ENCODE data around the gene ANAPC5.
"Not testable (repeated sequence)": the region's sequence is repeated elsewhere in the genome, so short reads cannot be mapped to it uniquely, and the experiment has no call there.

The ANAPC5 gene

GRCh38 chr12:121351820-121352681, at the start of gene ANAPC5:
TSS of gene ANAPC5 (minus strand) at chr12:121352411. CDS start at chr12:121352340, 71 bp downstream.
- in situ Hi-C loops (cut with MboI; ENCODE audit: low pct_unique_long_range_greater_than_20kb, low sequenced_read_pairs) = no loop called here
- DNase-seq = peak; percentile 99

DNA sequence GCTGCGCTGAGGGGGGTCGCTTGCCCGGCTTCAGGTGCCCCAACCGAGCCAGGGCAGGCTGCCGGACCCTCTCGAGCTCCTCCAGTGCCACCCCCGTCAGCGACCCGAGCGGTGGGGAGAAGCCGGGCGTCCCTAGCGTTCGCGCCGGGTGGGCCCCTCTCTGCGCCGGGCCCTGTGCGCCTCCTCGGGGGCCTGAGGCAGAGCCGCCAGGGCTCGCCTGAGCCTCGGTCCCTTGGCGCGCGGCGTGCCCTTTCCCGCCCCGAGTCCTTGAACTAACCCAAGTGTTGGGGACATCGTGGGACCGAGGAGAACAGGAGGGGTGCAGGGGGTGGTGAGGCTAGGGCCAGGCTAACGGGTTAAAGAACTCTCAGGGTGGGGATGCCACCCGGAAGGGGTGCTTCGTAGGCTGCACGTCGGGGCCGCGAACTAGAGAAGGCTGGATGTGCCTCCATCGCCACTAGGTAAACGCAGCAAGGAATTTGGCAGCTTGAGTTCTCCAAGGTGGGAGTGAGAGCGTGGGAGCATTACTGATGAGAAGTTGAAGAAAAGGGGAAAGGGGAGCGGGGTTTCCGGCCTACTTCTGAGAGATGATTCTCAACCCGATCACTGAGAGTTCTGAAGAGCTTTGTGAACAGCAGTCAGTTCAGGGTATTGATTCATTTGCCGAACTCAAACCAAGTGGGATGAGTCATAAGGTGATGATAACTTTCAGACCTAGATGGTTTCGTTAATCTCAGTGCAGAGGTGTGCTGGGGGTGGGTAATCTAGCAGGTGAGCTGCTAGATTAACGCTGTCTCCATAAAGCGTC, 48.3 kb upstream of the ANAPC5 start:
- DNase-seq = peak; percentile 55

DNA sequence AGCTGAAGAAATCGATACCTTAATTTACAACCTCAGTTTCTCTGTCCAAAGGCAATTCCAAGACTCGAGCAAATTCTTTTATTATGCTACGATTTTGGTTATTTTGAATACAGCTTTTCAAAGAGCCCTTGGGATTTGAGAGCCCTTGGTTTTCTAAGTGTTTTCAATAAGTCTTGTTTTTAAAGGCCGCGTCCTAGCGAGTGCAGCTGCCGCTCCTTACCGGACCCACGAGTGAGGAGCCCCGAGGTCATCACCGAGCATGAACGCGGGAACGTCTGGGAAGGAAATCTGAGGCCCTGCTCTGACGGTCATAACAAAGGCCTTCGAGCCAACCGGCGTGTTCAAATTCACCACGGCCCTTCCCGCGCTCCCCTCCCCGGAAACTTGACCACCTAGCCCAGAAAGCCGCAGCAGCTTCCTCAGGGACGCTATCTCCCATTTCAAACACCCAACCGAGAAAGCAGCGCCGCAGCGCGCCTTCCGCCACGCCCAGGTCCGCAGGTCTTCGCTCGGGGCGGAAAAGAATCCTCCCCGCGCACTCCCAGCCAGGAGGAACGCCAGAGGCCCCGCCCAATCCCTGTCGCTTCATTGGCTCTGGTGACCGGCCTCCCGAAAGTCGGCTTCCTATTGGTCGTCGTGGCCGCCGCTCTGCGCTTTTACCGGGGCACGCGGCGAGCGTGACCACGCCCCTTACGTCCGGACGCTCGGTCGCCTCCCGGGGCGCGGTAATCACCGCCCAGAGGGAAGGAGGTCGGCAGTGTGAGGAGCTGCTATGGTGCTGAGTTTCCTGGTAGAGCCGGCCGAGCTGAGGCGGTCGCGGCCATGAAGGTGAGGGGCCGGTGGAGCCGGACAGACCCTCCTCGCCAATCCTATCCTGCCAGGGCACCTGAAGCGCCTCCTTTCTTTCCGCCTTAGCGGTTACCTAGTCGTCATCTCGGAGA, 47.5 kb upstream of the ANAPC5 start, which contains the start of gene RNF34:
Gene RNF34 (plus strand): TSS at position 728 of the 941 bp plus-strand sequence. CDS start 95 bp downstream, at position 823.
- in situ Hi-C loops (cut with MboI; ENCODE audit: low pct_unique_long_range_greater_than_20kb, low sequenced_read_pairs) = no loop called here
- DNase-seq = peak; percentile 99

More for the DNA sequence above, 48.3 kb upstream of the ANAPC5 start:
- in situ Hi-C loops (cut with MboI; ENCODE audit: low pct_unique_long_range_greater_than_20kb, low sequenced_read_pairs) = no loop called here

DNA sequence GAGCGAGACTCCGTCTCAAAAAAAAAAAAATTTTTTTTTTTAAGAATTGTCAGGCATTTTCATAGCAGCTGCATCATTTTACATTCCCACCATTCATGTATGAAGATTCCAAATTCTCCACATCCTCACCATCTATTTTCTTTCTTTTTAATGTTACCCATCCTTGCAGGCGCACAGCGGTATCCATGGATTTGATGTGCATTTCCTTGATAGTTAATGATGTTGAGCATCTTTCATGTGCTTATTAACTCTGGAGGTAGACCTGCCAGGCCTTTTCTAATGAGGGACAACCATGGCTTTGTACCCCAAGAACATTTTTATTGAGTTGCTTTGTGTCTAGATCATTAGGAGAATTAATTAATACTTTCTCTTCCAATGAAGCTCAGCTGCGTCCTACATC, 46.1 kb upstream of the ANAPC5 start:
- in situ Hi-C loops (cut with MboI; ENCODE audit: low pct_unique_long_range_greater_than_20kb, low sequenced_read_pairs) = no loop called here
- no peak for DNase-seq

- in situ Hi-C loops (cut with MboI; ENCODE audit: low pct_unique_long_range_greater_than_20kb, low sequenced_read_pairs) = no loop called here
- DNase-seq = no peak
These were observed 45.3 kb upstream of the ANAPC5 start for GRCh38 chr12:121397521-121397920.

DNA sequence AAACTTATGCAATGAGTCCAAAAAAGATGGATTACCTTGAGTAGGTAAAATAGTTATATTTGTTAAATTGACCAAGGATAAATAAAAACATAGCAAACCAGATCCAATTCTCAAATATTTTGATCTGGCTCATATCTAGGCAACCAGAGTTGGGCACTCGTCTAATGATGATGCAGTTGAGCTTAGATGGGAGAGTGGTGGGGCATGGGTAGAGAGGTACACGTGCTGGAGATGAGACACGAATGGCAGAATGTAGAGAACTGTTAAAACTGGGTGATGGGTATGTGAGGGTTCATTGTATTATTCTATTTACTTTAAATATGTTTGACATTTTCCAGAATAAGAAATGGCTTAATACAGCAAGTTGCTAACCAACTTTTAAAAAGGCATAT, 40.1 kb upstream of the ANAPC5 start:
- DNase-seq = no peak
- in situ Hi-C loops (cut with MboI; ENCODE audit: low pct_unique_long_range_greater_than_20kb, low sequenced_read_pairs) = no loop called here

DNA sequence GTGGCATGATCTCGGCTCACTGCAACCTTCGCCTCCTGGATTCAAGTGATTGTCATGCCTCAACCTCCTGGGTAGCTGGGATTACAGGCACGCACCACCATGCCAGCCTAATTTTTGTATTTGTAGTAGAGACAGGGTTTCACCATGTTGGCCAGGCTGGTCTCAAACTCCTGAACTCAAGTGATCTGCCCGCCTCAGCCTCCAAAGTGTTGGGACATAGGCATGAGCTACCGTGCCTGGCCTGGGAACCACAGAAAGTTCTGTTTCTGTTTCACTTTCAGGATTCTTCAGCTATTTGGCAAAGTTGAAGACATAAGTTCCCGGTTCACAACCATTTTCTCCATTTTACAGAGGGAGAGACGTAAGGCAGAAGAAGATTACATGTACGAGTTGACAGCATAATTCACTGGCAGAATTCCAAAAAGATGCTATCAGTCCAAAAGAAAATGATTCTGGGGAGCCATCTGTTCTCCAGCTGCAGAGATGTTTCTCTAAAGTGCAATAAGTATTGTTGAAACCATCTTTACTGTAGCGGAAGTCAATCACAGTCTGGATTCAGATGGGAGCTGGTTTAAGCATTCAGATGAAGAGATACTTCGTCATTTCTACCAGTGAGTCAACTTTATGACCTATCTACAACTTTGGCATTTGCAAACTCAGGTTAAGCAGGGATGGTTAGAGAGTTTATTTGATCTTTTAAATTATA, 39.6 kb upstream of the ANAPC5 start:
- in situ Hi-C loops (cut with MboI; ENCODE audit: low pct_unique_long_range_greater_than_20kb, low sequenced_read_pairs) = no loop called here
- DNase-seq = peak; percentile 67

GRCh38 chr12:121390856-121391255, 38.6 kb upstream of the ANAPC5 start:
- in situ Hi-C loops (cut with MboI; ENCODE audit: low pct_unique_long_range_greater_than_20kb, low sequenced_read_pairs) = no loop called here
- DNase-seq = no peak

DNA sequence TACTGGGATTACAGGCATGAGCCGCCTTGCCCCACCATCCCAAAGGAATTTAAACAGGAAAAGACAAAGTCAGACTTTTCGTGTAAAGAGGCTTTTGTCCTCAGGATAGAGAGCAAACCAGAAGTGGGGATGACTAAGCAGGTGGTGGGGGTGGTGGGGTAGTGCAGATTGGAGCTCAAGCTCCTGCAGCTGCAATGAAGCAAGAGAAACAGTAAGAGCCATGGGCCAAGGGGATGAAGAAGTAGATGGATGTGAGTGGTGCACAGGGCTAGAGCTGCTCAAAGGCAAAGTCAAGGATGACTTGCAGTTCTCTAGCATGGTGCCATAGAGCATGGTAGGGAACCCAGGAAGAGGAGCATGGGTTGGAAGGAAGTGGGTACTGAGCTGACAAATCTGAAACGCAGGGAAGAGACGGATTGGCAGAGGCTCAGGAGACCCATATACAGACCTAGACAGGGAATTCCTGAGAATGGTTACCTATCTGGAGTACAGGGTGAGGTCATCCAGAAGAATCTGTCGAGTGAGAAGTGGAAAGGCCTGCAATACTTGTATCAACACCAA, 36.3 kb upstream of the ANAPC5 start:
- in situ Hi-C loops (cut with MboI; ENCODE audit: low pct_unique_long_range_greater_than_20kb, low sequenced_read_pairs) = no loop called here
- no peak for DNase-seq

- in situ Hi-C loops (cut with MboI; ENCODE audit: low pct_unique_long_range_greater_than_20kb, low sequenced_read_pairs); DNase-seq: not testable (repeated sequence)
These were observed 32.7 kb upstream of the ANAPC5 start for GRCh38 chr12:121384891-121385290.

- in situ Hi-C loops (cut with MboI; ENCODE audit: low pct_unique_long_range_greater_than_20kb, low sequenced_read_pairs) = no loop called here
- DNase-seq = no peak
These were observed 31.4 kb upstream of the ANAPC5 start for GRCh38 chr12:121383601-121384021.

DNA sequence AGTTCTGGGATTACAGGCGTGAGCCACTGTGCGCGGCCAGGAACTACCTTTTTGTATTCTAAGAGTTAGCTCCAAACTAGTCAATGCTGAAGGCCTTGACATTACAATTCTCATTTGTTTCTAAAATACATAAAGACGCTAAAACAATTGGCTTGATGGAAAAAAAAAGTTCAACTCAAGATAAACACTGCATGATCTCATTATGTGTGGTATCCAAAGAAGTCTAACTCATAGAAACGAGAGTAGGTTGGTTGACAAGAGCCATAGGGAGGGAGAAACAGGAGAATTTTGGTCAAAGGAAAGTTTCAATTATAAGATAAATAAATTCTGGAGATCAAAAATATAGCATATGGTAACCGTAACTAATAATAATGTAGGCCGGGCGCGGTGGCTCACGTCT, 27.7 kb upstream of the ANAPC5 start:
- no peak for DNase-seq
- in situ Hi-C loops (cut with MboI; ENCODE audit: low pct_unique_long_range_greater_than_20kb, low sequenced_read_pairs) = no loop called here

- in situ Hi-C loops (cut with MboI; ENCODE audit: low pct_unique_long_range_greater_than_20kb, low sequenced_read_pairs) = no loop called here
- DNase-seq = no peak
These were observed 26.5 kb upstream of the ANAPC5 start for GRCh38 chr12:121378736-121379135.

GRCh38 chr12:121376754-121377697, 24.8 kb upstream of the ANAPC5 start:
- no peak for DNase-seq
- in situ Hi-C loops (cut with MboI; ENCODE audit: low pct_unique_long_range_greater_than_20kb, low sequenced_read_pairs) = no loop called here

DNA sequence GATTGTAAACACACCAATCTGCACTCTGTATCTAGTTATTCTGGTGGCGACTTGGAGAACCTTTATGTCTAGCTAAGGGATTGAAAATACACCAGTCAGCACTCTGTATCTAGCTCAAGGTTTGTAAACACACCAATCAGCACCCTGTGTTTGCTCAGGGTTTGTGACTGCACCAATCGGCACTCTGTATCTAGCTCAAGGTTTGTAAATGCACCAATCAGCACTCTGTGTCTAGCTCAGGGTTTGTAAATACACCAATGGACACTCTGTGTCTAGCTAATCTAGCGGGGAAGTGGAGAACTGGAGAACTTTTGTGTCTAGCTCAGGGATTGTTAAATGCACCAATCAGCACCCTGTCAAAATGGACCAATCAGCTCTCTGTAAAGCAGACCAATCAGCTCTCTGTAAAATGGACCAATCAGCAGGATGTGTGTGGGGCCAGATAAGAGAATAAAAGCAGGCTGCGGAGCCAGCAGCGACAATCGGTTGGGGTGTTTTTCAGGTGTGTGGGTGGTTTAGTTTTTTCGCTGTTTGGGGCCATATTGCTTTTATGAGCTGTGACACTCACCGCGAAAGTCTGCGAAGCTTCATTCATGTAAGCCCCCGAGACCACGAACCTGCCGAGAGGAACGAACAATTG, 22.9 kb upstream of the ANAPC5 start:
- in situ Hi-C loops (cut with MboI; ENCODE audit: low pct_unique_long_range_greater_than_20kb, low sequenced_read_pairs); DNase-seq: not testable (repeated sequence)

- DNase-seq; in situ Hi-C loops (cut with MboI; ENCODE audit: low pct_unique_long_range_greater_than_20kb, low sequenced_read_pairs): not testable (repeated sequence)
These were observed 22.1 kb upstream of the ANAPC5 start for GRCh38 chr12:121374336-121374735.

- DNase-seq = no peak
- in situ Hi-C loops (cut with MboI; ENCODE audit: low pct_unique_long_range_greater_than_20kb, low sequenced_read_pairs) = no loop called here
These were observed 21.5 kb upstream of the ANAPC5 start for GRCh38 chr12:121373755-121374154.

Data from KBM-7 (cell line).